ENCODE results near the gene GPN2.

DNA sequence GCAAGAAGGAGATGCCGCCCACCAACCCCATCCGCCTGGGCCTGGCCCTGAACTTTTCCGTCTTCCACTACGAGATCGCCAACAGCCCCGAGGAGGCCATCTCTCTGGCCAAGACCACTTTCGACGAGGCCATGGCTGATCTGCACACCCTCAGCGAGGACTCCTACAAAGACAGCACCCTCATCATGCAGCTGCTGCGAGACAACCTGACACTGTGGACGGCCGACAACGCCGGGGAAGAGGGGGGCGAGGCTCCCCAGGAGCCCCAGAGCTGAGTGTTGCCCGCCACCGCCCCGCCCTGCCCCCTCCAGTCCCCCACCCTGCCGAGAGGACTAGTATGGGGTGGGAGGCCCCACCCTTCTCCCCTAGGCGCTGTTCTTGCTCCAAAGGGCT, 26.4 kb downstream of the GPN2 start:
- TF ChIP-seq, protein P1, sequence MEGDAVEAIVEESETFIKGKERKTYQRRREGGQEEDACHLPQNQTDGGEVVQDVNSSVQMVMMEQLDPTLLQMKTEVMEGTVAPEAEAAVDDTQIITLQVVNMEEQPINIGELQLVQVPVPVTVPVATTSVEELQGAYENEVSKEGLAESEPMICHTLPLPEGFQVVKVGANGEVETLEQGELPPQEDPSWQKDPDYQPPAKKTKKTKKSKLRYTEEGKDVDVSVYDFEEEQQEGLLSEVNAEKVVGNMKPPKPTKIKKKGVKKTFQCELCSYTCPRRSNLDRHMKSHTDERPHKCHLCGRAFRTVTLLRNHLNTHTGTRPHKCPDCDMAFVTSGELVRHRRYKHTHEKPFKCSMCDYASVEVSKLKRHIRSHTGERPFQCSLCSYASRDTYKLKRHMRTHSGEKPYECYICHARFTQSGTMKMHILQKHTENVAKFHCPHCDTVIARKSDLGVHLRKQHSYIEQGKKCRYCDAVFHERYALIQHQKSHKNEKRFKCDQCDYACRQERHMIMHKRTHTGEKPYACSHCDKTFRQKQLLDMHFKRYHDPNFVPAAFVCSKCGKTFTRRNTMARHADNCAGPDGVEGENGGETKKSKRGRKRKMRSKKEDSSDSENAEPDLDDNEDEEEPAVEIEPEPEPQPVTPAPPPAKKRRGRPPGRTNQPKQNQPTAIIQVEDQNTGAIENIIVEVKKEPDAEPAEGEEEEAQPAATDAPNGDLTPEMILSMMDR (IDR thresholded peaks at IDR 0.05): no peak
- TF ChIP-seq EZH2 (IDR thresholded peaks at IDR 0.05): no peak

Measured in neural progenitor cell (in vitro differentiated cells).